BJ (cell line): ENCODE data around the gene PRPF8. TPM values are rescaled to one million over a fixed set of nuclear protein-coding genes. Genes with fewer than 3 reads are reported as not detected.

Experiments
- CTCF ChIA-PET: fragments of 350-600 bp; formaldehyde crosslinking; extraction: SDS; loops from one replicate; lab custom pipeline; 2021; ENCODE audit warnings: antibody characterized with exemption, inconsistent platforms; lab: Yijun Ruan, JAX
- POLR2A ChIA-PET: fragments of 300-600 bp; sonication (Branson Sonifier 250); formaldehyde crosslinking; extraction: SDS; loops from one replicate; lab custom pipeline; 2021; ENCODE audit warnings: antibody characterized with exemption; lab: Charles Lee
- DNase-seq: peaks from one replicate; pipeline ENCODE4 v3.0.0-alpha.2; 2011; ENCODE audit warnings: low read depth
- H3K27me3 ChIP-seq: 2 replicates; pipeline ENCODE4 v1.6.0; 2011; ENCODE audit warnings: low read length; ENCODE audit not compliant: control insufficient read depth, insufficient read depth
- H3K36me3 ChIP-seq: 2 replicates; pipeline ENCODE4 v1.5.1; 2011; ENCODE audit warnings: low read length; ENCODE audit not compliant: control insufficient read depth, insufficient read depth
- H3K4me3 ChIP-seq: 2 replicates; pipeline ENCODE4 v1.5.1; 2011; ENCODE audit warnings: low read depth, mild to moderate bottlenecking, control low read depth, low read length
- polyA plus RNA-seq: library from polyadenylated mRNA; depleted of rRNA; stranded (reverse); fragments of >200 nt; gene quantifications from 2 replicates; pipeline ENCODE4 v1.2.3, GENCODE V29; 2011
- TF ChIP-seq, protein P1 (sequence below): IDR thresholded peaks from 2 replicates; pipeline ENCODE4 v1.5.1; 2011; ENCODE audit warnings: low read depth, mild to moderate bottlenecking, control low read depth, inconsistent platforms, low read length, moderate library complexity; ENCODE audit not compliant: insufficient read depth

Gene PRPF8
- polyA plus RNA-seq, 1 experiment: 194 TPM

DNA sequence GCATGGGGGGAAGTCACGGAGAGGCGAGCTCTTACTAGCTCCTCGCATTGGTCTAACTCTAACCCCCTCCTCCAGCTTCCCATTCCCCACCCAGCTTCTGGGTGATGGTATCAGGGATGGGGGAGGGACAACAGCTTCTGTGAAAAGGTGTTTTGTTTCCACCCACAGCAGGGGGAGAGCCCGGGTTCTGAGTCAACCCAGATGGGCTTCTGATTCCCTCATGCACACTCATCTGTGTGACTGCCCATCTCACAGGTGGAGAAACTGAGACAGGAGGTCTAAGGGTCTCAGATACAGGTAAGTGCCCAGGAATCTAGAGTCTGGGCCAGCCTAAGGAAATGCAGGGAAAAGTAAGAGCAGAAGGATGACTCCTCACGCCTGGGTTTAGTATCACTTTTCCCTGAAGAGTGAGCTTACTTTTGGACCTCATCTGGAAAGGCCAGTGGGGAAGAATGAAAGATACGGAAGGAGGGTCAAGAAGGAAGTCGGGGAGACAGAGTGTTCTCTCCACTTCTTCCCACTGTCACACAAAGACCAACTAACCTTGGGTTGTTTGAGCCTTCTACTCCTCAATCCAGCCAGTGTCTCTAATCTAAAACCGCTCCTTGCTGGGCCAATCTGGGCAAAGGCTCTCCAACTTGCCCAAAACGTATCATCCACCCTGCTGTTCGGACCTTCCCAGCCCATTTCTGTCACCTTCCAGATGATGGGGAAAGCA, 28.7 kb upstream of the PRPF8 start:
- DNase-seq: no peak
- no peaks in the 10 kb centered on the region for H3K27me3 ChIP-seq
- TF ChIP-seq, protein P1, sequence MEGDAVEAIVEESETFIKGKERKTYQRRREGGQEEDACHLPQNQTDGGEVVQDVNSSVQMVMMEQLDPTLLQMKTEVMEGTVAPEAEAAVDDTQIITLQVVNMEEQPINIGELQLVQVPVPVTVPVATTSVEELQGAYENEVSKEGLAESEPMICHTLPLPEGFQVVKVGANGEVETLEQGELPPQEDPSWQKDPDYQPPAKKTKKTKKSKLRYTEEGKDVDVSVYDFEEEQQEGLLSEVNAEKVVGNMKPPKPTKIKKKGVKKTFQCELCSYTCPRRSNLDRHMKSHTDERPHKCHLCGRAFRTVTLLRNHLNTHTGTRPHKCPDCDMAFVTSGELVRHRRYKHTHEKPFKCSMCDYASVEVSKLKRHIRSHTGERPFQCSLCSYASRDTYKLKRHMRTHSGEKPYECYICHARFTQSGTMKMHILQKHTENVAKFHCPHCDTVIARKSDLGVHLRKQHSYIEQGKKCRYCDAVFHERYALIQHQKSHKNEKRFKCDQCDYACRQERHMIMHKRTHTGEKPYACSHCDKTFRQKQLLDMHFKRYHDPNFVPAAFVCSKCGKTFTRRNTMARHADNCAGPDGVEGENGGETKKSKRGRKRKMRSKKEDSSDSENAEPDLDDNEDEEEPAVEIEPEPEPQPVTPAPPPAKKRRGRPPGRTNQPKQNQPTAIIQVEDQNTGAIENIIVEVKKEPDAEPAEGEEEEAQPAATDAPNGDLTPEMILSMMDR: no peak
- ChIA-PET POLR2A (interaction anchor here (1.3 kb wide), 1 partner anchor 74 kb away, joined by 6 read pairs; no protein-coding TSS in a partner anchor), CTCF (interaction anchor here (0.7 to 10.5 kb wide), 5 partner anchors 45 to 358 kb away, joined by 3 to 224 read pairs (median 7); no protein-coding TSS in a partner anchor)
- H3K4me3 ChIP-seq: peak overlapping the region; percentile 97
- peaks cover 25% of the 10 kb centered on the region for H3K36me3 ChIP-seq

GRCh38 chr17:1712271-1712670, 27.6 kb upstream of the PRPF8 start:
- Histone ChIP-seq H3K36me3 (peaks cover 28% of the 10 kb centered on the region), H3K27me3 (no peaks in the 10 kb centered on the region), H3K4me3 (no peak overlapping the region)
- TF ChIP-seq, protein P1: no peak
- no peak for DNase-seq
- ChIA-PET CTCF (interaction anchor here (3.3 to 10.5 kb wide), 2 partner anchors 43 to 69 kb away, joined by 21 to 224 read pairs; no protein-coding TSS in a partner anchor), POLR2A (no interaction called here)

GRCh38 chr17:1711804-1712203, 27.1 kb upstream of the PRPF8 start:
- ChIA-PET POLR2A (no interaction called here), CTCF (no interaction called here)
- peaks cover 28% of the 10 kb centered on the region for H3K36me3 ChIP-seq
- TF ChIP-seq, protein P1: no peak
- no peak overlapping the region for H3K4me3 ChIP-seq
- no peak for DNase-seq
- no peaks in the 10 kb centered on the region for H3K27me3 ChIP-seq

- no peaks in the 10 kb centered on the region for H3K27me3 ChIP-seq
- peaks cover 28% of the 10 kb centered on the region for H3K36me3 ChIP-seq
- ChIA-PET CTCF (no interaction called here), POLR2A (no interaction called here)
- peak overlapping the region; percentile 69 for H3K4me3 ChIP-seq
- no peak for DNase-seq
- TF ChIP-seq, protein P1: no peak
Measured at GRCh38 chr17:1710807-1711553, 26.3 kb upstream of the PRPF8 start.
